ENCODE results near the gene C9orf152.

The C9orf152 gene

GRCh38 chr9:110255463-110256379 lies 47.8 kb upstream of the C9orf152 start:
- H3K4me1 ChIP-seq (ENCODE audit: insufficient read depth, low read length, poor library complexity, severe bottlenecking) = peaks cover 50% of the 10 kb centered on the region
- peak overlapping the region; percentile 83 for H3K4me3 ChIP-seq (ENCODE audit: low read length, poor library complexity, severe bottlenecking)
- H3K4me2 ChIP-seq (ENCODE audit: low read depth, low read length, poor library complexity, severe bottlenecking) = peak overlapping the region; percentile 96
- peak overlapping the region; percentile 82 for H2AFZ ChIP-seq (ENCODE audit: low read length)
- H3K9me2 ChIP-seq (replicated peaks; ENCODE audit: low read depth, low read length) = no peaks in the 10 kb centered on the region
- TF ChIP-seq, protein P1, sequence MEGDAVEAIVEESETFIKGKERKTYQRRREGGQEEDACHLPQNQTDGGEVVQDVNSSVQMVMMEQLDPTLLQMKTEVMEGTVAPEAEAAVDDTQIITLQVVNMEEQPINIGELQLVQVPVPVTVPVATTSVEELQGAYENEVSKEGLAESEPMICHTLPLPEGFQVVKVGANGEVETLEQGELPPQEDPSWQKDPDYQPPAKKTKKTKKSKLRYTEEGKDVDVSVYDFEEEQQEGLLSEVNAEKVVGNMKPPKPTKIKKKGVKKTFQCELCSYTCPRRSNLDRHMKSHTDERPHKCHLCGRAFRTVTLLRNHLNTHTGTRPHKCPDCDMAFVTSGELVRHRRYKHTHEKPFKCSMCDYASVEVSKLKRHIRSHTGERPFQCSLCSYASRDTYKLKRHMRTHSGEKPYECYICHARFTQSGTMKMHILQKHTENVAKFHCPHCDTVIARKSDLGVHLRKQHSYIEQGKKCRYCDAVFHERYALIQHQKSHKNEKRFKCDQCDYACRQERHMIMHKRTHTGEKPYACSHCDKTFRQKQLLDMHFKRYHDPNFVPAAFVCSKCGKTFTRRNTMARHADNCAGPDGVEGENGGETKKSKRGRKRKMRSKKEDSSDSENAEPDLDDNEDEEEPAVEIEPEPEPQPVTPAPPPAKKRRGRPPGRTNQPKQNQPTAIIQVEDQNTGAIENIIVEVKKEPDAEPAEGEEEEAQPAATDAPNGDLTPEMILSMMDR (conservative IDR thresholded peaks at IDR 0.05; ENCODE audit: low read length) = no peak
- no peak for TF ChIP-seq EZH2phosphoT487 (IDR thresholded peaks at IDR 0.05; ENCODE audit: borderline replicate concordance)
- peaks cover 4% of the 10 kb centered on the region for H3K27me3 ChIP-seq (ENCODE audit: insufficient read depth, low read length, poor library complexity, severe bottlenecking)
- peaks cover under 1% of the 10 kb centered on the region; the same call in 1 of the 2 replicates for H3K36me3 ChIP-seq (ENCODE audit: insufficient read depth, low read length)
- H4K20me1 ChIP-seq (ENCODE audit: insufficient read depth, low read length, poor library complexity, severe bottlenecking) = peaks cover 53% of the 10 kb centered on the region
- H3K79me2 ChIP-seq (ENCODE audit: insufficient read depth, low read length) = peaks cover 56% of the 10 kb centered on the region
- H3K9me3 ChIP-seq (ENCODE audit: insufficient read depth, low read depth, low read length) = no peaks in the 10 kb centered on the region
- H3K9ac ChIP-seq (ENCODE audit: low read depth, low read length, poor library complexity, severe bottlenecking) = peak overlapping the region; percentile 85
- no peaks in the 10 kb centered on the region for H3F3A ChIP-seq (ENCODE audit: low read depth)

DNA sequence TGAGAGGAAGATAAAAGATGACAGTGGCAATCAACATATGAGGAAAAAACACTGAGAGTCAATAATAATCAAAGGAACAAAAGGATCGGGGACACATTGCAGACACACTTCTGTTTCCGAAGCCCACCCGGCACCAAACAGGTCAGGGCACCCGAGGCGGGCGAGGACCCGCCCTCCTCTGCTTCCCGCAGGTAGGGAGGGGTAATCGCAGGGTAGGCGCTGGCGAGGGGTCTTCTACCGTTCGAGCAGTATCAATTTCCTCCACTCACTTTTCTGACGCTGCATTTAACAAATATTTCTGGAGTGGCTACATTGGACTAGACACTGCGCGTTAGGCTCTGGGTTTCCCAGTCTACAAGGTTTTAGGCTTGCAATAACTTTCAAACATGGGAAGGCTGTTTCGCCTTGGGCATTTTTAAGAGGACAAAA lies 47.1 kb upstream of the C9orf152 start:
- Histone ChIP-seq H3K4me1 (ENCODE audit: insufficient read depth, low read length, poor library complexity, severe bottlenecking) (peaks cover 56% of the 10 kb centered on the region), H3K4me2 (ENCODE audit: low read depth, low read length, poor library complexity, severe bottlenecking) (peak overlapping the region; percentile 96), H3F3A (ENCODE audit: low read depth) (no peaks in the 10 kb centered on the region), H3K79me2 (ENCODE audit: insufficient read depth, low read length) (peaks cover 63% of the 10 kb centered on the region), H3K27me3 (ENCODE audit: insufficient read depth, low read length, poor library complexity, severe bottlenecking) (peaks cover 4% of the 10 kb centered on the region), H3K4me3 (ENCODE audit: low read length, poor library complexity, severe bottlenecking) (peak overlapping the region; percentile 83), H3K9me3 (ENCODE audit: insufficient read depth, low read depth, low read length) (no peaks in the 10 kb centered on the region), H4K20me1 (ENCODE audit: insufficient read depth, low read length, poor library complexity, severe bottlenecking) (peaks cover 59% of the 10 kb centered on the region), H3K36me3 (ENCODE audit: insufficient read depth, low read length) (peaks cover 7% of the 10 kb centered on the region; the same call in 1 of the 2 replicates), H3K9me2 (replicated peaks; ENCODE audit: low read depth, low read length) (no peaks in the 10 kb centered on the region), H3K9ac (ENCODE audit: low read depth, low read length, poor library complexity, severe bottlenecking) (peak overlapping the region; percentile 85), H2AFZ (ENCODE audit: low read length) (no peak overlapping the region)
- no peak for TF ChIP-seq EZH2phosphoT487 (IDR thresholded peaks at IDR 0.05; ENCODE audit: borderline replicate concordance)
- TF ChIP-seq, protein P1 (conservative IDR thresholded peaks at IDR 0.05; ENCODE audit: low read length) = no peak

- Histone ChIP-seq H3K4me2 (ENCODE audit: low read depth, low read length, poor library complexity, severe bottlenecking) (peak overlapping the region; percentile 96), H3K27me3 (ENCODE audit: insufficient read depth, low read length, poor library complexity, severe bottlenecking) (peaks cover 4% of the 10 kb centered on the region), H3K79me2 (ENCODE audit: insufficient read depth, low read length) (peaks cover 68% of the 10 kb centered on the region), H3K36me3 (ENCODE audit: insufficient read depth, low read length) (peaks cover 12% of the 10 kb centered on the region; the same call in 1 of the 2 replicates), H3K4me1 (ENCODE audit: insufficient read depth, low read length, poor library complexity, severe bottlenecking) (peaks cover 62% of the 10 kb centered on the region), H3K9me3 (ENCODE audit: insufficient read depth, low read depth, low read length) (no peaks in the 10 kb centered on the region), H3K9me2 (replicated peaks; ENCODE audit: low read depth, low read length) (no peaks in the 10 kb centered on the region), H3F3A (ENCODE audit: low read depth) (no peaks in the 10 kb centered on the region), H3K9ac (ENCODE audit: low read depth, low read length, poor library complexity, severe bottlenecking) (peak overlapping the region; percentile 85), H4K20me1 (ENCODE audit: insufficient read depth, low read length, poor library complexity, severe bottlenecking) (peaks cover 65% of the 10 kb centered on the region), H3K4me3 (ENCODE audit: low read length, poor library complexity, severe bottlenecking) (peak overlapping the region; percentile 83), H2AFZ (ENCODE audit: low read length) (no peak overlapping the region)
- TF ChIP-seq, protein P1 (conservative IDR thresholded peaks at IDR 0.05; ENCODE audit: low read length) = no peak
Observed at GRCh38 chr9:110254500-110254899, 46.5 kb upstream of the C9orf152 start.

Measured in Loucy (cell line).